Activated T-helper 17 cell treated with anti-CD3 and anti-CD28 coated beads, Interleukin-2, amount 50 U/mL, for 72 hours (primary cell): ENCODE data around the gene NOP58. TPM values are rescaled to one million over a fixed set of nuclear protein-coding genes. Genes with fewer than 3 reads are reported as not detected.
"Not testable (repeated sequence)": the region's sequence is repeated elsewhere in the genome, so short reads cannot be mapped to it uniquely, and the experiment has no call there.

Experiments used
- ATAC-seq: fragments of 150-1000 bp; cut with Tn5 transposase; replicated peaks from 2 replicates; pipeline ENCODE4 v1.10.0; 2021; ENCODE audit warnings: mild to moderate bottlenecking, moderate library complexity
- H3K27ac Mint-ChIP-seq: one replicate; pipeline ENCODE4 v1.8.0; 2022; ENCODE audit warnings: mixed read lengths
- H3K27me3 Mint-ChIP-seq: one replicate; pipeline ENCODE4 v1.8.0; 2022; ENCODE audit warnings: mixed read lengths
- H3K36me3 Mint-ChIP-seq: one replicate; pipeline ENCODE4 v1.8.0; 2022; ENCODE audit warnings: low read depth, mild to moderate bottlenecking, mixed read lengths
- H3K4me1 Mint-ChIP-seq: one replicate; pipeline ENCODE4 v1.8.0; 2022; ENCODE audit warnings: mixed read lengths
- H3K4me3 Mint-ChIP-seq: one replicate; pipeline ENCODE4 v1.8.0; 2022; ENCODE audit warnings: mild to moderate bottlenecking, mixed read lengths
- H3K9me3 Mint-ChIP-seq: one replicate; pipeline ENCODE4 v1.8.0; 2022; ENCODE audit warnings: mixed read lengths
- total RNA-seq, 2 donors: library from RNA; stranded (reverse); gene quantifications; one replicate each; pipeline ENCODE4 v1.2.3, GENCODE V29; 2022

Gene NOP58, protein sequence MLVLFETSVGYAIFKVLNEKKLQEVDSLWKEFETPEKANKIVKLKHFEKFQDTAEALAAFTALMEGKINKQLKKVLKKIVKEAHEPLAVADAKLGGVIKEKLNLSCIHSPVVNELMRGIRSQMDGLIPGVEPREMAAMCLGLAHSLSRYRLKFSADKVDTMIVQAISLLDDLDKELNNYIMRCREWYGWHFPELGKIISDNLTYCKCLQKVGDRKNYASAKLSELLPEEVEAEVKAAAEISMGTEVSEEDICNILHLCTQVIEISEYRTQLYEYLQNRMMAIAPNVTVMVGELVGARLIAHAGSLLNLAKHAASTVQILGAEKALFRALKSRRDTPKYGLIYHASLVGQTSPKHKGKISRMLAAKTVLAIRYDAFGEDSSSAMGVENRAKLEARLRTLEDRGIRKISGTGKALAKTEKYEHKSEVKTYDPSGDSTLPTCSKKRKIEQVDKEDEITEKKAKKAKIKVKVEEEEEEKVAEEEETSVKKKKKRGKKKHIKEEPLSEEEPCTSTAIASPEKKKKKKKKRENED
- total RNA-seq: 100 to 1,000 TPM; 157 to 183 TPM

DNA sequence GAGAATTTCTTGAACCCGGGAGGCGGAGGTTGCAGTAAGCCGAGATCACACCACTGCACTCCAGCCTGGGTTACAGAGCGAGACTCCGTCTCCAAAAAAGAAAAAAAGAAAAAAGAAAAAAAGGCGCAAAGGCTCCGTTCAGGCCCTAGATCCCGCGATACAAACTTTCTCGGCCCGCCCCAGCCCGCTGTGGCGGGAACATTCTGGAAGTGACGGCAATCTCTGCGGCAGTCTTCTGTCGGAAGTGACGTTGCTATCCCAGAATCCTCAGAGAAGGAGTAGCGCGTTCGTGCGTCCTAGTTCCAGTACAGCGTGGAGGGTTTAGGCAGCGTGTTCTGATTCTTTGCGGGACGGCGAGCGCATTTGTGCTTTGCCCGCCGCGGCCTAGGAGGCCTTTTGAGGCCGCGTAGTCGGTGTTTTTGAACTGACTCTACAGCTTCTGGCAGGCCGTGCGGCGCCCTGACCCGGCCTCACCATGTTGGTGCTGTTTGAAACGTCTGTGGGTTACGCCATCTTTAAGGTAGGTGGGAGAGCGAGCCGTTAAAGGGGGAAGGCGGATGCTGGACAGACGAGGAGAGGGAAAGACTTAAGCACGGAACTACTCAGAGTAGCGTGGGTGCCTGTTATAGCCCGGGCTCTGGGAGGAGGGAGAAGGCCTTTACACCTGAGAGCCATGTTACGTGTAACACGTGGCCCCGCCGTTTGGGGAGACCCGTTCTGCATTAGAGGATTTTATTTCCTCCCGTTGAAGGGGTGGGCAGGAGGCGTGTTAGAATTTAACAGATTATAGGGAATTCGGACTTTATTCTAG is at the start of gene NOP58:
Gene NOP58, plus strand, starts transcription at position 297 of the 811 bp plus-strand sequence. Its CDS starts 179 bp downstream, at position 476.
- Mint-ChIP-seq H3K4me1 (peaks cover 6% of the 10 kb centered on the region), H3K27me3 (no peaks in the 10 kb centered on the region), H3K27ac (no peak within 1 kb of the TSS), H3K36me3 (no peaks in the 10 kb centered on the region), H3K4me3 (no peak within 1 kb of the TSS), H3K9me3 (no peaks in the 10 kb centered on the region)
- ATAC-seq: peak; percentile 83

DNA sequence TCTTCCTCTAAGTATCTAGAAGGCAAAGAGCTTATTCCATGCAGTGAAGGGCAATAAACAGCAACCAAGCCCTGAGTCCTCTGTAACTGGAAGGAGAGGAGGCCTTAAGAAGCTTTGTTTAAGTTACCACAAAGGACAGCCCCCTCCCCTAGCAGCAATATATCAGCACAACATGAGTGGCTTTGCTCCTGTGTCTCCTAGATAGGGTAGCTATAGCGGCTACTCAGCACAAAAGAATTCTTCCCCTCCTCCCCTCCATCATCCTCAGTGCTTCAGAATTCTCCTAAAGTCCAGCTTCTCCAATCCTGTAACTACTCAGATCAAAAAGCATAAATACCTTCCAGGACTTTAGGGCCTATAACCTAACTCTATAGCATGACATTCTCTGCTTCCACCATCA is 43.7 kb upstream of the NOP58 start:
- H3K9me3 Mint-ChIP-seq: no peaks in the 10 kb centered on the region

DNA sequence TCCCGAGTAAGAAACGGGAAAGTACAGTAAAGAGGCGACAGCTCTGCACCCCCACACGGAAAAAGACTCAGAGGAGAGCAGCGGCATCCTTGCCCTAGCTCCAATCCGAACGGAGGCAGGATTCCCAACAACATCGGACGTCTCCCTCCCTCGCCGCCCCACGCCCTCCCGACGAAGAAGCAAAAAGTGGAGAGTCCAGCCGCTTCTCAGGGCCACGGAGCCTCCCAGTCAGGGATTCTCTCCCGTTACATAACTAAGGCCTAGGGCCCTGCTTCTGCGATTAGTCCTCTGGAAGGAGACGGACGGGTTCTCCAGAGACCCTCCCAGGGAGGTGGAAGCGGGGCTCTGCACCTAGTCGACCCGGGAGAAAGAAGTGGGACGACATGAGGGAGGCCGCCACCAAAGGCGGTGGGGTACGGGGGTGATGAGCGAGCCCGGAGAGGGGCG is 27.8 kb upstream of the NOP58 start:
- Mint-ChIP-seq H3K4me1 (peaks cover 4% of the 10 kb centered on the region), H3K27me3 (no peaks in the 10 kb centered on the region), H3K9me3 (no peaks in the 10 kb centered on the region), H3K36me3 (peaks cover 22% of the 10 kb centered on the region), H3K4me3 (peak overlapping the region; percentile 92), H3K27ac (peak overlapping the region; percentile 95)
- ATAC-seq: peak; percentile 48

More for the DNA sequence above, 43.7 kb upstream of the NOP58 start:
- ATAC-seq: no peak
- Mint-ChIP-seq H3K4me3 (no peak overlapping the region), H3K27ac (no peak overlapping the region), H3K4me1 (peaks cover 20% of the 10 kb centered on the region), H3K36me3 (peaks cover 70% of the 10 kb centered on the region), H3K27me3 (no peaks in the 10 kb centered on the region)

DNA sequence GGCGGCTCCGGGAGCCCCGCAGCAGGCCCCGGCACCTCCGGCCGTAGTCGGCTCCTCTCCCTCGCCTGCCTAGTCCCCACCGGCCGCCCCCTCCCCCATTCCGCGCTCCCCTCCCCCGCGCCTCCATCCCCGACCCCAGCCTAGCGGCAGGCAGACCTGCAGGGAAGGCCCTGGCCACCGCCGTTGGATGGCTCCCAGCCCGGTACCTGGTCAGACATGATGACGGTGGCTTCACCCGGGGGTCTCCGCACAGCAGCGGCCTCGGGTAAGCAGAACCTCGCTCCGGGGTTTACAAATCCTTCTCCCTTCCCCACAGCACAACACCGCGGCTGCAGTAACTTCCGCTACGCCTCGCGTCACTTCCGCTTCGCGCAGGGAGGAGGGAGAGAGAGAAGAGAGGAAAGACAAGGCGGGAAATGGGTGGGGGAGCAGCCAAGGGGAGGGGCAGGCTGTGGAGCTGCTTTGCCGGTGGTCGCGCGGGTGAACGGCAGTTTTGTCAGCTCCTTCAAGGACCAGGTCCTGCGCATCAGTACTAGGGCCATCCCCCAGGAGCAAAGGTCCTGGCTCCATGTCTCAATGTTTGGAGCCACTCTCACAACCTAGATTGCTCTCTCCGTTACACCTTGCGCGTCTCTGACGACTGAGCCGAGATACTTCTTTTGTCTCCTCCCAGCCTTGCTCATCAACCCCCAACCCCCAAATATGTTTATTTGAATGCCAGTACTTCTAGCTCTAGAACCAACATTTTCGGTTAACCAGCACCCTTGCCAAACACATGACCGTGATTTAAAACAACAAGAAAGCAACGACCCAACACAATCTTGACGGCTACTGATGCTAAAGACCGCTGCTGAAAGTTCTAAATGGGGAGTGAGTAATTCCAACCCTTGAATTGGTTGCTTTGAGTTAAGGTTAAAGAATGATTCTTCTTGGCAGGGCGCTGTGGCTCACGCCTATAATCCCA is 27.0 kb upstream of the NOP58 start, which contains the start of gene SUMO1:
Gene SUMO1, minus strand, starts transcription at position 364 of the 964 bp plus-strand sequence. Its CDS starts 146 bp downstream, at position 218.
- peak within 1 kb of the TSS; percentile 92 for H3K4me3 Mint-ChIP-seq
- H3K36me3 Mint-ChIP-seq: peaks cover 15% of the 10 kb centered on the region
- H3K9me3 Mint-ChIP-seq: no peaks in the 10 kb centered on the region
- H3K27me3 Mint-ChIP-seq: no peaks in the 10 kb centered on the region
- ATAC-seq: peak; percentile 97
- H3K27ac Mint-ChIP-seq: peak within 1 kb of the TSS; percentile 95
- peaks cover 4% of the 10 kb centered on the region for H3K4me1 Mint-ChIP-seq

DNA sequence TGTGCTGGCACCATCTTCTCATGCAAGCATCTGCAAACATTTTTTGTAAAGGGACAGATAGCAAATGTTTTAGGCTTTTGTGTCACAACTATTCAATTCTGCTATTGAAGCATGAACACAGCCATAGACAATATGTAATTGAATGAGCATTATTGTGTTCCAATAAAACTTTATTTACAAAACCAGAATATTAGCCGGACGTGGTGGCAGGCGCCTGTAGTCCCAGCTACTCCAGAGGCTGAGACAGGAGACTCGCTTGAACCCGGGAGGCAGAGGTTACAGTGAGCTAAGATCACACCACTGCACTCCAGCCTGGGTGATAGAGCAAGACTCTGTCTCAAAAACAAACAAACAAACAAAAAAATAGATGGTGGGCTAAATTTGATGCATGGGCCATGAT is 17.9 kb upstream of the NOP58 start:
- H3K4me3 Mint-ChIP-seq: not testable (repeated sequence)

DNA sequence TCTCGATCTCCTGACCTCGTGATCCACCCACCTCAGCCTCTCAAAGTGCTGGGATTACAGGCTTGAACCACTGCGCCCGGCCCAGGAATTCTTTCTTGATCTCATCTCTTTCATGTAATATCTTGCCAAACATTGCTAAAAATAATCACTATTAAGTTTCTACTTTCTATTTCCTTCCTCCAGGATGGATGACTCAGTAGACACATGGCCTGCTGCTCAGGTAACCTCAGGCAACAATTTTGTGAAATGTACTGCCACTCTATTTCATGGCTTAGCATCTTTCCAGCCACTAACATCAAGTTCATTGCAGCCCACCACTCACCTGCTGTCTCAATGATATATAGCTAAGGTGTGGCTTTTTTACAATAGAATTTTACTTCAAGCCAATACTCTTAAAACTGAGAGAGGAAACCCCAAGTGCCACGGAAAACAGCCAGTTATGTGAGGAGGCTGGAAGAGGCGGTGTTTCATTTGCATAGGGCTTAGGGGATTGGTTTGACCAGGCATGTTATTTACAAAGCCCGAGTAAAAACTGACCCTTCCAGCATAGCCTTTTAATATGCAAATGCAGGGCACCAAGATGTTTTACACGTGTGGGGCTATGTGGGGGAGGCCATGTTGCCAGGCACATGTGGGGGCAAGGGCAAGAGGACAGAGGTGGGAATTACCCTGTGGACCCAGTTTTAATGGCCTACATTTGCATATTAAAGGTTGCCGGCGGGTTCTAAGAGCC is 15.9 kb upstream of the NOP58 start:
- Mint-ChIP-seq H3K27ac (no peak overlapping the region), H3K4me3 (no peak overlapping the region), H3K36me3 (no peaks in the 10 kb centered on the region), H3K27me3 (no peaks in the 10 kb centered on the region), H3K4me1 (no peaks in the 10 kb centered on the region), H3K9me3 (no peaks in the 10 kb centered on the region)
- ATAC-seq: no peak

More for the DNA sequence above, 17.9 kb upstream of the NOP58 start:
- H3K9me3 Mint-ChIP-seq, H3K27me3 Mint-ChIP-seq, ATAC-seq, H3K36me3 Mint-ChIP-seq, H3K4me1 Mint-ChIP-seq, H3K27ac Mint-ChIP-seq: not testable (repeated sequence)

DNA sequence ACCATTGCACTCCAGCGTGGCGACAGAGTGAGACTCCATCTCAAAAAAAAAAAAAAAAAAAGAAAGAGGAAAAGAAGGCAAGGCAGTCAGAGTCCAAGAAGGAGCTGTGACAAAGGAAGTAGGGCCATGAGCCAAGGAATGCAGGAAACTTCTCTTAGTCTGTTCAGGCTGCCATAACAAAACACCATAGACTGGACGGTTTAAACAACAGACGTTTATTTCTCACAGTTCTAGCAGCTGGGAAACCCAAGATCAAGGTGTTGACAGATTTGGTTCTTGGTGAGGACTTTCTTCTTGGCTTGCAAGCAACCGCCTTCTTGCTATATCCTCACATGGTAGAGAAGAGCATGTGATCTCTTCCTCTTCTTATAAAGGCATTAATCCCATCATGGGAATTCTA is 14.1 kb upstream of the NOP58 start:
- no peak overlapping the region for H3K4me3 Mint-ChIP-seq
- no peaks in the 10 kb centered on the region for H3K36me3 Mint-ChIP-seq
- no peaks in the 10 kb centered on the region for H3K9me3 Mint-ChIP-seq
- ATAC-seq: no peak
- no peak overlapping the region for H3K27ac Mint-ChIP-seq
- H3K27me3 Mint-ChIP-seq: peaks cover 4% of the 10 kb centered on the region
- no peaks in the 10 kb centered on the region for H3K4me1 Mint-ChIP-seq

DNA sequence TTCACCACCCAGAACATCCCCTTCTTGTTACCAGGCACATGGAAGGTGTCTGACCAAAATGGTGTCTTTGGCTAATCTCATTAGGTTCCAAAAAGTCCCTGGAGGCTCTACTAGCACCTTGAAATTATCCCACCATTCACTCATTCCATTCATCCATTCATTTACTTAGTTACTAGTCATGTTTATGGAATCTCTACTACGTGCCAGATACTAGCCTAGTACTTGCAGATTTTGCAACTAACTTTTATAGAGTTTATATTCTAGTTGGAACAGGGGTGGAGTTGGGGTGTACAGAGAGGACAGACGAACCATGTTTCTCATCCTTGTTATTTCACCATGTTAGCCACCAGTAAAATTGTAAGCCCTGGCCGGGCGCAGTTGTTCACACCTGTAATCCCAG is 4.0 kb upstream of the NOP58 start:
- H3K4me3 Mint-ChIP-seq: no peak overlapping the region
- H3K9me3 Mint-ChIP-seq: no peaks in the 10 kb centered on the region
- no peaks in the 10 kb centered on the region for H3K27me3 Mint-ChIP-seq
- H3K36me3 Mint-ChIP-seq: no peaks in the 10 kb centered on the region
- H3K4me1 Mint-ChIP-seq: no peaks in the 10 kb centered on the region
- ATAC-seq: no peak
- H3K27ac Mint-ChIP-seq: no peak overlapping the region

DNA sequence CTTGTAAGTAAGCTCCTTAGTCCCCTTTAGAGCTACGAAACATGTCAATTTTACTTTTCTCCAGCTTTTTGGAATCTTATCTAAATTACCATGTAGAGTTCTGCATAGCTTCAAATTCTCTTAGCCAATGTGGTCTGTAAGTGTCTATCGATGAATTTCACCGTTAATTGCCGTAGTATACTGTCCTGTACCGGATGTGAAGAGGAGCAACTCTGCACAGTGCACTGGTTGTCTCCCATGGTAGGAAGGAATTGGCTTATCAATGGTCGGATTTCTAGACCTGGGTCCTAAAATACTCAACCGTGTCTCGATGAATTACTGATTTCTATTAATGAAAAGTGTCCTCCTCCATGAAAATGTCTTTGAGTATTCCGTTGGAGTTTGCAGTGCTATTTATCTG is 1.9 kb downstream of the NOP58 start:
- H3K27me3 Mint-ChIP-seq: no peaks in the 10 kb centered on the region
- no peak overlapping the region for H3K4me3 Mint-ChIP-seq
- H3K4me1 Mint-ChIP-seq: peaks cover 6% of the 10 kb centered on the region
- H3K27ac Mint-ChIP-seq: no peak overlapping the region
- peaks cover 10% of the 10 kb centered on the region for H3K36me3 Mint-ChIP-seq
- H3K9me3 Mint-ChIP-seq: no peaks in the 10 kb centered on the region
- ATAC-seq: no peak

DNA sequence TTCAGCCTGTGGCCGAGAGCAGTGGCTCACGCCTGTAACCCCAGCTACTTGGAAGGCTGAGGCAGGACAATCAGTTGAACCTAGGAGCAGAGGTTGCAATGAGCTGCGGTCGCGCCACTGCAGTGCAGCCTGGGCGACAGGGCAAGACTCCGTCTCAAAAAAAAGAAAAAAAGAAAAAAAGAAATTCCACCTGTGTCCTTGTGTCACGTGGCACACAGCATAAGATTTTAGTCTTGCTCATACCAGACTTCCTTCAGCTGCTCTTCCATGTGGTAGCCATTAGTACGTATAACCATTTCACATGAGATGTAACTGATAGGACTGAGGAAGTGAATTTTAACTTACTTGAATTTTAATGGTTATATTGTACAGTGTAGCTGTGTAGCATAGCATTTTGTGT is 4.0 kb downstream of the NOP58 start:
- Mint-ChIP-seq H3K4me3 (no peak overlapping the region), H3K9me3 (no peaks in the 10 kb centered on the region), H3K36me3 (peaks cover 28% of the 10 kb centered on the region), H3K4me1 (peaks cover 6% of the 10 kb centered on the region), H3K27me3 (no peaks in the 10 kb centered on the region), H3K27ac (peak overlapping the region; percentile 86)
- peak; percentile 6 for ATAC-seq

DNA sequence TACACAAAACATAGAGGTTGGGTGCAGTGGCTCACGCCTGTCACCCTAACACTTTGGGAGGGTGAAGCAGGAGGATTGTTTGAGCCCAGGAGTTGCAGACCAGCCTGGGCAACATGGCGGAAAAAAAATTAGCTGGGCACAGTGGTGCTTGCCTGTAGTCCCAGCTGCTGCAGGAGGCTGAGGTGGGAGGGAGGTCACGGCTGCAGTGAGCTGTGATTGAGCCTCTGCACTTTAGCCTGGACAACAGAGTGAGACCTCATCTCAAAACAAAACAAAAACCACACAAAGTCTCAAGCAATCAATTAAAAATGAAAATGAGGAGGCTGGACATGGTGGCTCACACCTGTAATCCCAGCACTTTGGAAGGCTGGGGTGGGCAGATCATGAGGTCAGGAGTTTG is 4.9 kb downstream of the NOP58 start:
- H3K36me3 Mint-ChIP-seq: peaks cover 37% of the 10 kb centered on the region
- ATAC-seq: no peak
- no peak overlapping the region for H3K4me3 Mint-ChIP-seq
- peaks cover 10% of the 10 kb centered on the region for H3K4me1 Mint-ChIP-seq
- no peaks in the 10 kb centered on the region for H3K27me3 Mint-ChIP-seq
- no peaks in the 10 kb centered on the region for H3K9me3 Mint-ChIP-seq
- H3K27ac Mint-ChIP-seq: peak overlapping the region; percentile 86

DNA sequence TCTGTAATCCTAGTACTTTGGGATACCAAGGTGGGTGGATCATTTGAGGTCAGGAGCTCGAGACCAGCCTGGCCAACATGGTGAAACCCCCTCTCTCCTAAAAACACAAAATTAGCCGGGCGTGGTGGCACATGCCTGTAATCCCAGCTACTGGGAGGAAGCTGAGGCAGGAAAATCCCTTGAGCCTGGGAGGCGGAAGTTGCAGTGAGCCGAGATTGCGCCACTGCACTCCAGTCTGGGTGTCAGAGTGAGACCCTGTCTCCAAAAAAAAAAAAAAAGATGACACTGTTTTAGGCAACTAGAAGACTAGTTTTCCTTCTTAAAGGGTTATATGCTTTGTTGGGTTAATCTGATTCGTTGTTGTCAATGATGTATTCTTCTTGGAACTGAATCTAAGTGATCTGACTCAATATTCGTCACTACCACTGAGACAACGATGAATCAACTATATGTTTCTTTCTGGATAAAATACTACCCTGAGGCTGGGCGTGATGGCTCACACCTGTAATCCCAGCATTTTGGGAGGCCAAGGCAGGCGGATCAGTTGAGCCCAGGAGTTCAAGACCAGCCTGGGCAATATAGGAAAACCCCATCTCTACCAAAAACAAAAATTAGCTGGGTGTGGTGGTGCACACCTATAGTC is 10.6 kb downstream of the NOP58 start:
- H3K27me3 Mint-ChIP-seq, H3K9me3 Mint-ChIP-seq: not testable (repeated sequence)
- H3K36me3 Mint-ChIP-seq: peaks cover 95% of the 10 kb centered on the region
- ATAC-seq: peak; percentile 79
- peaks cover 21% of the 10 kb centered on the region for H3K4me1 Mint-ChIP-seq
- H3K27ac Mint-ChIP-seq: peak overlapping the region; percentile 95
- peak overlapping the region; percentile 63 for H3K4me3 Mint-ChIP-seq
